Mesenchymal stem cell (in vitro differentiated cells and primary cell): Measurements from ENCODE around the gene CERS3.

Experiments
- DNase-seq: peaks from one replicate; pipeline ENCODE4 v3.0.0-alpha.2; 2013
- H2AFZ ChIP-seq: one replicate; pipeline ENCODE4 v1.6.1; 2013; ENCODE audit warnings: low read depth, mild to moderate bottlenecking, control low read depth, inconsistent platforms, low read length, moderate library complexity
- H2AK5ac ChIP-seq: 2 replicates; pipeline ENCODE4 v1.6.1; 2013; ENCODE audit warnings: low read length, moderate library complexity, mild to moderate bottlenecking, inconsistent platforms; ENCODE audit not compliant: severe bottlenecking
- H2BK120ac ChIP-seq: one replicate; pipeline ENCODE4 v1.6.1; 2013; ENCODE audit warnings: low read depth, mild to moderate bottlenecking, inconsistent platforms, low read length, moderate library complexity
- H2BK12ac ChIP-seq, 2 experiments: one replicate each; pipeline ENCODE4 v1.6.1; 2013; ENCODE audit warnings: inconsistent platforms in 2 of 2, low read length in 2 of 2, mild to moderate bottlenecking in 2 of 2, moderate library complexity in 2 of 2, control low read depth in 1 of 2
- H2BK15ac ChIP-seq: one replicate; pipeline ENCODE4 v1.6.1; 2013; ENCODE audit warnings: mild to moderate bottlenecking, low read depth, inconsistent platforms; ENCODE audit not compliant: poor library complexity, severe bottlenecking
- H2BK5ac ChIP-seq: 2 replicates; pipeline ENCODE4 v1.6.1; 2013; ENCODE audit warnings: low read depth, mild to moderate bottlenecking, low read length, control low read depth, inconsistent platforms; ENCODE audit not compliant: poor library complexity, severe bottlenecking
- H3K14ac ChIP-seq, 2 experiments: one replicate each; pipeline ENCODE4 v1.6.1; 2013; ENCODE audit warnings: inconsistent platforms in 2 of 2, low read length in 2 of 2, control low read depth in 1 of 2, mild to moderate bottlenecking in 1 of 2, moderate library complexity in 1 of 2
- H3K18ac ChIP-seq, 2 experiments: one replicate each; pipeline ENCODE4 v1.6.1; 2013; ENCODE audit warnings: inconsistent platforms in 2 of 2, low read length in 2 of 2, control low read depth in 1 of 2, low read depth in 1 of 2, mild to moderate bottlenecking in 1 of 2
- H3K23ac ChIP-seq, 2 experiments: one replicate each; pipeline ENCODE4 v1.6.1; 2013; ENCODE audit warnings: inconsistent platforms in 2 of 2, low read length in 2 of 2, mild to moderate bottlenecking in 2 of 2, moderate library complexity in 2 of 2, control low read depth in 1 of 2
- H3K27ac ChIP-seq: 2 replicates; pipeline ENCODE4 v1.5.1; 2013; ENCODE audit warnings: mild to moderate bottlenecking, moderate library complexity, low read length, control low read depth, inconsistent platforms; ENCODE audit not compliant: poor library complexity, severe bottlenecking
- H3K27me3 ChIP-seq, 2 experiments: 2 replicates each; pipeline versions ENCODE4 v1.6.1 to v1.7.0; 2013; ENCODE audit warnings: low read length in 2 of 2, mild to moderate bottlenecking in 2 of 2, moderate library complexity in 2 of 2, control low read depth in 1 of 2, inconsistent platforms in 1 of 2; ENCODE audit not compliant: control insufficient read depth in 1 of 2, insufficient read depth in 1 of 2
- H3K36me3 ChIP-seq, 2 experiments: 2 replicates each; pipeline versions ENCODE4 v1.6.1 to v1.7.0; 2013; ENCODE audit warnings: low read length in 2 of 2, control low read depth in 1 of 2, inconsistent platforms in 1 of 2, low read depth in 1 of 2, mild to moderate bottlenecking in 1 of 2; ENCODE audit not compliant: insufficient read depth in 2 of 2, control insufficient read depth in 1 of 2
- H3K4ac ChIP-seq, 2 experiments: one replicate each; pipeline ENCODE4 v1.6.1; 2013; ENCODE audit warnings: inconsistent platforms in 2 of 2, low read length in 2 of 2, mild to moderate bottlenecking in 2 of 2, moderate library complexity in 2 of 2, control low read depth in 1 of 2, low read depth in 1 of 2
- H3K4me1 ChIP-seq: 2 replicates; pipeline ENCODE4 v1.6.1; 2013; ENCODE audit warnings: low read depth, low read length, control low read depth; ENCODE audit not compliant: control insufficient read depth, insufficient read depth
- H3K4me2 ChIP-seq: 2 replicates; pipeline ENCODE4 v1.6.1; 2013; ENCODE audit warnings: low read length, mild to moderate bottlenecking, inconsistent platforms; ENCODE audit not compliant: poor library complexity, severe bottlenecking
- H3K4me3 ChIP-seq, 2 experiments: 2 replicates each; pipeline versions ENCODE4 v1.5.1 to v1.7.0; 2013; ENCODE audit warnings: low read length in 2 of 2, mild to moderate bottlenecking in 2 of 2, control low read depth in 1 of 2, low read depth in 1 of 2; ENCODE audit not compliant: insufficient read depth in 1 of 2
- H3K79me1 ChIP-seq: replicated peaks from 2 replicates; pipeline ENCODE4 v1.6.1; 2013; ENCODE audit warnings: mild to moderate bottlenecking, control low read depth, low read length, inconsistent platforms; ENCODE audit not compliant: poor library complexity, severe bottlenecking
- H3K9ac ChIP-seq: 2 replicates; pipeline ENCODE4 v1.7.0; 2013; ENCODE audit warnings: mild to moderate bottlenecking, low read length, moderate library complexity
- H3K9me3 ChIP-seq: 2 replicates; pipeline ENCODE4 v1.7.0; 2013; ENCODE audit warnings: mild to moderate bottlenecking, low read length; ENCODE audit not compliant: control insufficient read depth
- H4K8ac ChIP-seq: one replicate; pipeline ENCODE4 v1.6.1; 2013; ENCODE audit warnings: inconsistent platforms, mild to moderate bottlenecking, low read length, moderate library complexity
- H4K91ac ChIP-seq: one replicate; pipeline ENCODE4 v1.6.1; 2013; ENCODE audit warnings: mild to moderate bottlenecking, low read length, inconsistent platforms
- WGBS: methylation state at CpG from one replicate; pipeline ENCODE4 v1.1.7; 2013; ENCODE audit warnings: mixed read lengths; 5-methylcytosine and 5-hydroxymethylcytosine counted together

CERS3 gene

GRCh38 chr15:100464888-100465287 is 63.9 kb downstream of the CERS3 start:
- H3K18ac ChIP-seq = no peak overlapping the region
- H3K23ac ChIP-seq = no peak overlapping the region
- no peak overlapping the region for H3K4me3 ChIP-seq
- H4K8ac ChIP-seq = no peak overlapping the region
- H3K9ac ChIP-seq = no peak overlapping the region
- no peaks in the 10 kb centered on the region for H3K4me1 ChIP-seq
- H3K27ac ChIP-seq = no peak overlapping the region
- no peak for DNase-seq
- H3K27me3 ChIP-seq = no peaks in the 10 kb centered on the region
- H2BK5ac ChIP-seq = no peak overlapping the region
- H2AFZ ChIP-seq = no peak overlapping the region
- no peaks in the 10 kb centered on the region for H3K36me3 ChIP-seq
- no peaks in the 10 kb centered on the region for H3K79me1 ChIP-seq
- no peak overlapping the region for H4K91ac ChIP-seq
- H2BK120ac ChIP-seq = no peak overlapping the region
- H3K9me3 ChIP-seq = peaks cover 25% of the 10 kb centered on the region
- 30% methylated on average over 4 of the region's 5 CpGs for WGBS
- no peak overlapping the region for H2AK5ac ChIP-seq
- no peak overlapping the region for H3K4me2 ChIP-seq
- no peak overlapping the region for H3K4ac ChIP-seq
- no peak overlapping the region for H3K14ac ChIP-seq
- no peak overlapping the region for H2BK12ac ChIP-seq
- H2BK15ac ChIP-seq = no peak overlapping the region

GRCh38 chr15:100464256-100464655 is 64.5 kb downstream of the CERS3 start:
- H3K4ac ChIP-seq = no peak overlapping the region
- DNase-seq = no peak
- WGBS = 45% methylated on average over 2 of the region's 3 CpGs
- no peak overlapping the region for H3K27ac ChIP-seq
- no peak overlapping the region for H3K23ac ChIP-seq
- no peak overlapping the region for H2BK12ac ChIP-seq
- no peaks in the 10 kb centered on the region for H3K79me1 ChIP-seq
- no peak overlapping the region for H2AFZ ChIP-seq
- H3K36me3 ChIP-seq = no peaks in the 10 kb centered on the region
- no peak overlapping the region for H3K4me2 ChIP-seq
- H3K18ac ChIP-seq = no peak overlapping the region
- no peak overlapping the region for H3K9ac ChIP-seq
- no peak overlapping the region for H2BK5ac ChIP-seq
- H3K4me1 ChIP-seq = no peaks in the 10 kb centered on the region
- no peak overlapping the region for H3K14ac ChIP-seq
- no peak overlapping the region for H2AK5ac ChIP-seq
- H4K8ac ChIP-seq = no peak overlapping the region
- no peaks in the 10 kb centered on the region for H3K27me3 ChIP-seq
- H3K9me3 ChIP-seq = peaks cover 28% of the 10 kb centered on the region
- H4K91ac ChIP-seq = no peak overlapping the region
- H2BK120ac ChIP-seq = no peak overlapping the region
- H2BK15ac ChIP-seq = no peak overlapping the region
- H3K4me3 ChIP-seq = no peak overlapping the region

- H3K79me1 ChIP-seq = no peaks in the 10 kb centered on the region
- H4K8ac ChIP-seq = no peak overlapping the region
- H3K14ac ChIP-seq = no peak overlapping the region
- DNase-seq = no peak
- no peaks in the 10 kb centered on the region for H3K4me1 ChIP-seq
- no peak overlapping the region for H2BK120ac ChIP-seq
- H3K27ac ChIP-seq = no peak overlapping the region
- no peak overlapping the region for H3K4me3 ChIP-seq
- no peak overlapping the region for H2AK5ac ChIP-seq
- H4K91ac ChIP-seq = no peak overlapping the region
- no peak overlapping the region for H2BK5ac ChIP-seq
- no peak overlapping the region for H3K9ac ChIP-seq
- H2BK15ac ChIP-seq = no peak overlapping the region
- no peak overlapping the region for H3K23ac ChIP-seq
- no peaks in the 10 kb centered on the region for H3K36me3 ChIP-seq
- H2AFZ ChIP-seq = no peak overlapping the region
- WGBS = 74% methylated on average over 4 of the region's 4 CpGs
- no peak overlapping the region for H3K4ac ChIP-seq
- H3K27me3 ChIP-seq = no peaks in the 10 kb centered on the region
- H3K9me3 ChIP-seq = peaks cover 35% of the 10 kb centered on the region
- no peak overlapping the region for H2BK12ac ChIP-seq
- no peak overlapping the region for H3K18ac ChIP-seq
- H3K4me2 ChIP-seq = no peak overlapping the region
These were observed 65.2 kb downstream of the CERS3 start for GRCh38 chr15:100463515-100463914.

GRCh38 chr15:100461049-100461448 is 67.7 kb downstream of the CERS3 start:
- Histone ChIP-seq H2AFZ (no peak overlapping the region), H3K4me3 (no peak overlapping the region), H3K9me3 (peaks cover 51% of the 10 kb centered on the region), H2BK15ac (no peak overlapping the region), H2BK12ac (no peak overlapping the region), H2AK5ac (no peak overlapping the region), H3K14ac (no peak overlapping the region), H3K9ac (no peak overlapping the region), H3K4me2 (no peak overlapping the region), H2BK5ac (no peak overlapping the region), H3K23ac (no peak overlapping the region), H4K91ac (no peak overlapping the region), H3K27ac (no peak overlapping the region), H3K79me1 (no peaks in the 10 kb centered on the region), H4K8ac (no peak overlapping the region), H2BK120ac (no peak overlapping the region), H3K36me3 (no peaks in the 10 kb centered on the region), H3K4me1 (no peaks in the 10 kb centered on the region), H3K18ac (no peak overlapping the region), H3K27me3 (no peaks in the 10 kb centered on the region), H3K4ac (no peak overlapping the region)
- whole genome bisulfite sequencing = 45% methylated on average over 2 of the region's 2 CpGs
- no peak for DNase-seq
